Measurements from ENCODE around the gene ATP5PD.
"Not testable (repeated sequence)": the region's sequence is repeated elsewhere in the genome, so short reads cannot be mapped to it uniquely, and the experiment has no call there.

ATP5PD gene

DNA sequence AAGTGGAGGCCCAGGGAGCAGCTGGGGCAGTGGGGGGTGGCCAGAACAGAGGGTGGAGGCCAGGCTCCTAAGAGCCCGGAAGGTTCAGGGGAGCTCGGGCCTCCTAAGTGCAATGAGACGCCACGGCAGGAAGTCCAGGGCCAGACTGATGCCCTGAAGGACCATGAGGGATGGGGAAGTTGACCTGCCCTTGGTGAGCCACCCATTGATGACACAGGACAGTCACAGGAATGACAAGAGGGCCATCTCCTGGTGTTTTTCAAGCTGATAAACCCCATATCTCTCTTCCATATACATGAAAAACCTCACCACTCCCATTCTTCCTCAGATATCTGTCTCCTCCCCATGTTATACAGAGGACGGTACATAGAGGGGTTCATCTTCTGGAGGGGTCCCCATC, 40.1 kb downstream of the ATP5PD start:
- no peak overlapping the region for H3K4me3 ChIP-seq (ENCODE audit: low read depth, low read length)
- no peaks in the 10 kb centered on the region for H3K79me2 ChIP-seq
- no peaks in the 10 kb centered on the region for H3K9me3 ChIP-seq (ENCODE audit: control insufficient read depth, low read length)
- no peaks in the 10 kb centered on the region for H3K36me3 ChIP-seq (ENCODE audit: control insufficient read depth, insufficient read depth, low read length)
- H2AFZ ChIP-seq = no peak overlapping the region
- no peak overlapping the region for H3K4me2 ChIP-seq (ENCODE audit: low read length)
- no peak overlapping the region for H3K9ac ChIP-seq
- no peak overlapping the region for H3K27ac ChIP-seq
- H3K27me3 ChIP-seq (ENCODE audit: control insufficient read depth, insufficient read depth, low read length) = no peaks in the 10 kb centered on the region
- TF ChIP-seq, protein P1, sequence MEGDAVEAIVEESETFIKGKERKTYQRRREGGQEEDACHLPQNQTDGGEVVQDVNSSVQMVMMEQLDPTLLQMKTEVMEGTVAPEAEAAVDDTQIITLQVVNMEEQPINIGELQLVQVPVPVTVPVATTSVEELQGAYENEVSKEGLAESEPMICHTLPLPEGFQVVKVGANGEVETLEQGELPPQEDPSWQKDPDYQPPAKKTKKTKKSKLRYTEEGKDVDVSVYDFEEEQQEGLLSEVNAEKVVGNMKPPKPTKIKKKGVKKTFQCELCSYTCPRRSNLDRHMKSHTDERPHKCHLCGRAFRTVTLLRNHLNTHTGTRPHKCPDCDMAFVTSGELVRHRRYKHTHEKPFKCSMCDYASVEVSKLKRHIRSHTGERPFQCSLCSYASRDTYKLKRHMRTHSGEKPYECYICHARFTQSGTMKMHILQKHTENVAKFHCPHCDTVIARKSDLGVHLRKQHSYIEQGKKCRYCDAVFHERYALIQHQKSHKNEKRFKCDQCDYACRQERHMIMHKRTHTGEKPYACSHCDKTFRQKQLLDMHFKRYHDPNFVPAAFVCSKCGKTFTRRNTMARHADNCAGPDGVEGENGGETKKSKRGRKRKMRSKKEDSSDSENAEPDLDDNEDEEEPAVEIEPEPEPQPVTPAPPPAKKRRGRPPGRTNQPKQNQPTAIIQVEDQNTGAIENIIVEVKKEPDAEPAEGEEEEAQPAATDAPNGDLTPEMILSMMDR (IDR thresholded peaks at IDR 0.05) = no peak
- no peaks in the 10 kb centered on the region for H3K4me1 ChIP-seq

DNA sequence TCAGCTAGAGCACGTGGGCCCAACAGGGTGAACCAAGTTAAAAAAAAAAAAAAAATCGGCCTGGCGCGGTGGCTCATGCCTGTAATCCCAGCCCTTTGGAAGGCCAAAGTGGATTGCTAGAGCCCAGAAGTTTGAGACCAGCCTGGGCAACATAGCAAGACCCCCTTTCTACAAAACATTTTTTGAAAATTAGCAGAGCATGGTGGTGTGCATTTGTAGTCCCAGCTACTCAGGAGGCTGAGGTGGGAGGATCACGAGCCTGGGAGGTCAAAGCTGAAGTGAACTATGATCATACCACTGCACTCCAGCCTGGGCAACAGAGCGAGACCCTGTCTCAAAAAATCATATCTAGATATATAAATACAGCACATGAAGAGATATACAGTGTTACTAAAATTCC, 40.7 kb downstream of the ATP5PD start:
- H3K4me1 ChIP-seq; H3K79me2 ChIP-seq; H3K27ac ChIP-seq; H3K9me3 ChIP-seq (ENCODE audit: control insufficient read depth, low read length); H3K4me3 ChIP-seq (ENCODE audit: low read depth, low read length); H3K27me3 ChIP-seq (ENCODE audit: control insufficient read depth, insufficient read depth, low read length); H2AFZ ChIP-seq; H3K36me3 ChIP-seq (ENCODE audit: control insufficient read depth, insufficient read depth, low read length); H3K4me2 ChIP-seq (ENCODE audit: low read length); H3K9ac ChIP-seq: not testable (repeated sequence)

DNA sequence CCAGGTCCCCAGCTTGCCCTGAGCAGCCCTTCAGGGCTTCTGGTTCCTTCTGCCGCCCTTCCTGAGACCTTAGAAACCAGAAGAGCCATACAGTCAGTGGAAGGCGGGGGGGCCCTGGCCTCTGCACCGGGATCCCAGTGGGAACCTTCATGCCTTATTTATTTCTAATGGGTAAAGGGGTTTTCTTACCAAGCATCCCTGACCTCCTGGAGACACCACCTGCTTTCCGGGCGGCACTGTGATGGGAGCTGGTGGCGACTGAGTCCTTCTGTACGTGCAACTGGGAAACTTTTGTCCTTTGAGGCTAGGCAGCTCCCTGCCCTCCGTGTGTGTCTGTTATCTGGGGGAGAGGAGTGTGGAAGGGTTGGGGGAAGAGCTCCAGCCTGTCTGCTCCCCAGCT, 41.5 kb downstream of the ATP5PD start:
- H3K9ac ChIP-seq = no peak overlapping the region
- TF ChIP-seq, protein P1 (IDR thresholded peaks at IDR 0.05) = no peak
- H3K9me3 ChIP-seq (ENCODE audit: control insufficient read depth, low read length) = no peaks in the 10 kb centered on the region
- no peaks in the 10 kb centered on the region for H3K79me2 ChIP-seq
- no peaks in the 10 kb centered on the region for H3K36me3 ChIP-seq (ENCODE audit: control insufficient read depth, insufficient read depth, low read length)
- H3K4me2 ChIP-seq (ENCODE audit: low read length) = no peak overlapping the region
- H3K27me3 ChIP-seq (ENCODE audit: control insufficient read depth, insufficient read depth, low read length) = no peaks in the 10 kb centered on the region
- H3K27ac ChIP-seq = no peak overlapping the region
- no peak overlapping the region for H3K4me3 ChIP-seq (ENCODE audit: low read depth, low read length)
- no peaks in the 10 kb centered on the region for H3K4me1 ChIP-seq
- no peak overlapping the region for H2AFZ ChIP-seq

DNA sequence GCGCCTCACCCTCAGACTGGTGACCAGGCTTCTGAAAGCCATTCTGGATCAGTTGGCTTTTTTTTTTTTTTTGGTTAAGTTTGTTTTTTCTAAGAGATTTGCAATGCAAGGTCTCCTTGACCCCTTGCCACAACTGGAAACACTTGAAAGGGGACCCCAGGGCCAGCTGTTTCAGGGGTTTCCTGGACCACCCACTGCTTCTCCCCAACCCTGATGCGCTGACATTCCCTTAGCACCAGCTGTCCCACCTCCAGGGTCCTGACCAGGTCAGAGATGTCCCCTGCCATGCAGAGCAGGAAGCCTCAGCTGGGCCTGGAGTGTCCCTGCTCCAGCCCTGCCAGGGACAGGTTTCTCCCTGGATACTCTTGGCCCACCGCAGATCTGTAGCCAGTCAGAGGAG, 42.4 kb downstream of the ATP5PD start:
- no peak overlapping the region for H2AFZ ChIP-seq
- no peak overlapping the region for H3K9ac ChIP-seq
- no peaks in the 10 kb centered on the region for H3K36me3 ChIP-seq (ENCODE audit: control insufficient read depth, insufficient read depth, low read length)
- no peak overlapping the region for H3K27ac ChIP-seq
- H3K79me2 ChIP-seq = no peaks in the 10 kb centered on the region
- H3K4me1 ChIP-seq = no peaks in the 10 kb centered on the region
- no peaks in the 10 kb centered on the region for H3K9me3 ChIP-seq (ENCODE audit: control insufficient read depth, low read length)
- no peak overlapping the region for H3K4me2 ChIP-seq (ENCODE audit: low read length)
- no peaks in the 10 kb centered on the region for H3K27me3 ChIP-seq (ENCODE audit: control insufficient read depth, insufficient read depth, low read length)
- TF ChIP-seq, protein P1 (IDR thresholded peaks at IDR 0.05) = no peak
- no peak overlapping the region for H3K4me3 ChIP-seq (ENCODE audit: low read depth, low read length)

DNA sequence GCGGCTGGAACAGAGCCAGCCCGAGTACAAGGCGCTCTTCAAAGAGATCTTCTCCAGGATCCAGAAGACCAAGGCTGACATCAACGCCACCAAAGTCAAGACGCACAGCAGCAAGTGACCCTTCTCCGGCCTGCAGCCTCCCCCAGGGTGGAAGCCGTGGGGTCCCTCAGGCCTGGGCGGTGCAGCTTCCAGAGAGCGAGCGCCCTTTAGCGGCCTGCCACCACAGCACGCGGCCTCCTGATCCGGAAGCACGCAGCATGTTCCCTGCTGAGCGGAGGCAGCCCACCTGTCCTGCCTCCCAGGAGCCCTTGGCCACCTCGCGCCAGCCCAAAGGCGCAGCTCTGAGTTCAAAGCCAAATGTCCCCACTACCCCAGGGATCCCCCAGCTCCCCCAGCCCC, 42.8 kb downstream of the ATP5PD start:
- Histone ChIP-seq H3K4me3 (ENCODE audit: low read depth, low read length) (no peak overlapping the region), H3K36me3 (ENCODE audit: control insufficient read depth, insufficient read depth, low read length) (no peaks in the 10 kb centered on the region), H3K9ac (no peak overlapping the region)

More for the DNA sequence above, 42.8 kb downstream of the ATP5PD start:
- no peaks in the 10 kb centered on the region for H3K4me1 ChIP-seq
- no peak overlapping the region for H3K27ac ChIP-seq
- H2AFZ ChIP-seq = no peak overlapping the region
- H3K27me3 ChIP-seq (ENCODE audit: control insufficient read depth, insufficient read depth, low read length) = no peaks in the 10 kb centered on the region
- no peaks in the 10 kb centered on the region for H3K79me2 ChIP-seq
- H3K9me3 ChIP-seq (ENCODE audit: control insufficient read depth, low read length) = no peaks in the 10 kb centered on the region
- TF ChIP-seq, protein P1 (IDR thresholded peaks at IDR 0.05) = no peak
- H3K4me2 ChIP-seq (ENCODE audit: low read length) = no peak overlapping the region

Measured in parathyroid adenoma (tissue), 2 donors.